NB4 (cell line): ENCODE data around the gene B9D2.

Source experiments
- MYC ChIP-seq: IDR thresholded peaks from 2 replicates; pipeline ENCODE4 v1.6.1; 2011; ENCODE audit warnings: low read depth, low read length
- POLR2A ChIP-seq: IDR thresholded peaks from 2 replicates; pipeline ENCODE4 v1.6.1; 2011; ENCODE audit warnings: mild to moderate bottlenecking; ENCODE audit not compliant: insufficient read length; ENCODE audit errors: extremely low read depth
- TF ChIP-seq, protein P1 (sequence below): IDR thresholded peaks from one replicate; pipeline ENCODE4 v1.5.1; 2012; ENCODE audit warnings: low read depth, low read length
- TF ChIP-seq, protein P2 (sequence below): IDR thresholded peaks from 2 replicates; pipeline ENCODE4 v1.6.1; 2011; ENCODE audit warnings: low read depth, low read length

DNA sequence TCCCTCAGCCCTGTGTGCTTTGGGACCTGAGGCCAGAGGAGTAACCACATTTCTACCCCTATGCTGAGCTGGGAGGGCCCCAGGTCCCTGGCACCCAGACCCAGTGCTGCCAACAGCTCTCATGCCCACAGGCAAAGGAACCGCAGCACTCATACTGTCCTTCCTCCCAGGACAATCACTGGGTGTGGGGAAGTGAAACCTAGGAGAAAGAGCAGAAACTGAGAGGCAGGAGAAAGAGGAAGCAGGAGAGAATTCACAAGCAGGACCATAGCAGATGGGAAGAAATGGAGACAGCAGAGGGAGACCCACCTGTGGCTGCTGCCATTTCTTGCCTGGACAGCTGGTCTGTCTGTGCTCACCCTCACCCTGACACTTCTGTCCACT is 35.1 kb downstream of the B9D2 start:
- TF ChIP-seq, protein P1, sequence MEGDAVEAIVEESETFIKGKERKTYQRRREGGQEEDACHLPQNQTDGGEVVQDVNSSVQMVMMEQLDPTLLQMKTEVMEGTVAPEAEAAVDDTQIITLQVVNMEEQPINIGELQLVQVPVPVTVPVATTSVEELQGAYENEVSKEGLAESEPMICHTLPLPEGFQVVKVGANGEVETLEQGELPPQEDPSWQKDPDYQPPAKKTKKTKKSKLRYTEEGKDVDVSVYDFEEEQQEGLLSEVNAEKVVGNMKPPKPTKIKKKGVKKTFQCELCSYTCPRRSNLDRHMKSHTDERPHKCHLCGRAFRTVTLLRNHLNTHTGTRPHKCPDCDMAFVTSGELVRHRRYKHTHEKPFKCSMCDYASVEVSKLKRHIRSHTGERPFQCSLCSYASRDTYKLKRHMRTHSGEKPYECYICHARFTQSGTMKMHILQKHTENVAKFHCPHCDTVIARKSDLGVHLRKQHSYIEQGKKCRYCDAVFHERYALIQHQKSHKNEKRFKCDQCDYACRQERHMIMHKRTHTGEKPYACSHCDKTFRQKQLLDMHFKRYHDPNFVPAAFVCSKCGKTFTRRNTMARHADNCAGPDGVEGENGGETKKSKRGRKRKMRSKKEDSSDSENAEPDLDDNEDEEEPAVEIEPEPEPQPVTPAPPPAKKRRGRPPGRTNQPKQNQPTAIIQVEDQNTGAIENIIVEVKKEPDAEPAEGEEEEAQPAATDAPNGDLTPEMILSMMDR, result no peak
- TF ChIP-seq POLR2A (no peak), MYC (no peak)
- TF ChIP-seq, protein P2, sequence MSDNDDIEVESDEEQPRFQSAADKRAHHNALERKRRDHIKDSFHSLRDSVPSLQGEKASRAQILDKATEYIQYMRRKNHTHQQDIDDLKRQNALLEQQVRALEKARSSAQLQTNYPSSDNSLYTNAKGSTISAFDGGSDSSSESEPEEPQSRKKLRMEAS, result no peak
